Stimulated activated CD8-positive, alpha-beta memory T cell treated with anti-CD3 and anti-CD28 coated beads, Interleukin-4, amount 100 ng/mL, for 4 hours (primary cell): ENCODE data around the gene DDX47.

Experiments
- DNase-seq, 2 donors: peaks; one replicate each; pipeline ENCODE4 v3.0.0-alpha.2; 2020; ENCODE audit warnings: low read depth in 2 of 2, low spot score in 1 of 2

DDX47 gene

GRCh38 chr12:12813120-12814101 lies at the start of gene DDX47:
Gene DDX47, plus strand, starts transcription at chr12:12813346. Its CDS starts 22 bp downstream, at chr12:12813368.
- DNase-seq: peak; percentile 92 to 98

- no peak for DNase-seq
Measured at GRCh38 chr12:12764824-12765223, 48.3 kb upstream of the DDX47 start.

GRCh38 chr12:12770262-12770661 lies 42.9 kb upstream of the DDX47 start:
- DNase-seq: no peak

DNA sequence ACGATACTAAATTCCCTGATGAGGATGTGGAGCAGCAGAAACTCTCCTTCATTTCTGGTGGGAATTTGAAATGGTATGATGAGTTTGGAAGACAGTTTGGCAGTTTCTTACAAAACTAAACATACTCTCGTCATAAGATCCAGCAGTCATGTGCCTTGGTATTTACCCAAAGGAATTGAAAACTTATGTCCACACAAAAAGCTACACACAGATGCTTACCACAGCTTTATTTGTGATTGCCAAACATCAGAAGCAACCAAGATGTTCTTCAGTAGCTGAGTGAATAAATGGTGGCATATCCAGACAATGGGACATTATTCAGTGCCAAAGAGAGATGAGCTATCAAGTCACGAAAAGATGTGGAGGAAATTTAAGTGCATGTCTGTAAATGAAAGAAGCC lies 38.4 kb upstream of the DDX47 start:
- no peak for DNase-seq

GRCh38 chr12:12776261-12776660 lies 36.9 kb upstream of the DDX47 start:
- no peak for DNase-seq

- DNase-seq: no peak
Measured at GRCh38 chr12:12777092-12777491, 36.1 kb upstream of the DDX47 start.

GRCh38 chr12:12779007-12779406 lies 34.1 kb upstream of the DDX47 start:
- DNase-seq: no peak

DNA sequence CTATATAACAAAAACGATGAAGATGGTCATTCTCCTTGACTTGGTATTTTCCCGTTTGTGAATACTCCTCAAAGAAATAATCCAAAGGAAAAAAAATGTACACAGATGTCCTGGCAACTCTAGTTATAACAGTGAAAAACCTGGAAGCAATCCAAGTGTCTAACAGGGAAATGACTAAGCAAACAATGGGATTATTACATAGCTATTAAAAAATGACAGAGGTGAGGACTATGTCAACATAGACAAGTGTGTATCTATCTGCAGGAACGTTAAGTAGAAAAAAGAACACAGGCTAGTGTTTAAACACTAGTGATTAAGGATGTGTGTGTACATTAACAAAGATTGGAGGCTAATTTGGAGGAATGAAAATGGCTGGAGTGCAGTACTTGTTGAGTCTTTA lies 33.6 kb upstream of the DDX47 start:
- no peak for DNase-seq

GRCh38 chr12:12784116-12784515 lies 29.0 kb upstream of the DDX47 start:
- no peak for DNase-seq

GRCh38 chr12:12784911-12785814 lies 28.0 kb upstream of the DDX47 start, which contains the start of gene APOLD1:
Gene APOLD1, plus strand, starts transcription at chr12:12785659. Its CDS starts 33 bp downstream, at chr12:12785692.
- DNase-seq: no peak

GRCh38 chr12:12786351-12786705 lies 26.8 kb upstream of the DDX47 start:
- DNase-seq: no peak

DNA sequence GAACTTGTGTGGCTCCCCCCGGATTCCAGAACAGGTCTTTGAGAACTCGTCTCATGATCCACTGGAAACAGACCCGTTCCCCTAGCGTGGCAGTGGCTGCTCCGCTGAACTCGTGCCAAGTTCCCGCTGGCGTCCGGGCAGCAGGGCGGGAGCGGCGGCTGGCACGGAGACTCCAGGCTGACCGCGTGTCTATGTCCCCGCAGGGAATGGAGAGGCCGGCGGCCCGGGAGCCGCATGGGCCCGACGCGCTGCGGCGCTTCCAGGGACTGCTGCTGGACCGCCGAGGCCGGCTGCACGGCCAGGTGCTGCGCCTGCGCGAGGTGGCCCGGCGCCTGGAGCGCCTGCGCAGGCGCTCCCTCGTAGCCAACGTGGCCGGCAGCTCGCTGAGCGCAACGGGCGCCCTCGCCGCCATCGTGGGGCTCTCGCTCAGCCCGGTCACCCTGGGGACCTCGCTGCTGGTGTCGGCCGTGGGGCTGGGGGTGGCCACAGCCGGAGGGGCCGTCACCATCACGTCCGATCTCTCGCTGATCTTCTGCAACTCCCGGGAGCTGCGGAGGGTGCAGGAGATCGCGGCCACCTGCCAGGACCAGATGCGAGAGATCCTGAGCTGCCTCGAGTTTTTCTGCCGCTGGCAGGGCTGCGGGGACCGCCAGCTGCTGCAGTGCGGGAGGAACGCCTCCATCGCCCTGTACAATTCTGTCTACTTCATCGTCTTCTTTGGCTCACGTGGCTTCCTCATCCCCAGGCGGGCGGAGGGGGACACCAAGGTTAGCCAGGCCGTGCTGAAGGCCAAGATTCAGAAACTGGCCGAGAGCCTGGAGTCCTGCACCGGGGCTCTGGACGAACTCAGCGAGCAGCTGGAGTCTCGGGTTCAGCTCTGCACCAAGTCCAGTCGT lies 26.2 kb upstream of the DDX47 start:
- peak; percentile 31 to 57 for DNase-seq

- DNase-seq: no peak
Measured at GRCh38 chr12:12788131-12788530, 25.0 kb upstream of the DDX47 start.

DNA sequence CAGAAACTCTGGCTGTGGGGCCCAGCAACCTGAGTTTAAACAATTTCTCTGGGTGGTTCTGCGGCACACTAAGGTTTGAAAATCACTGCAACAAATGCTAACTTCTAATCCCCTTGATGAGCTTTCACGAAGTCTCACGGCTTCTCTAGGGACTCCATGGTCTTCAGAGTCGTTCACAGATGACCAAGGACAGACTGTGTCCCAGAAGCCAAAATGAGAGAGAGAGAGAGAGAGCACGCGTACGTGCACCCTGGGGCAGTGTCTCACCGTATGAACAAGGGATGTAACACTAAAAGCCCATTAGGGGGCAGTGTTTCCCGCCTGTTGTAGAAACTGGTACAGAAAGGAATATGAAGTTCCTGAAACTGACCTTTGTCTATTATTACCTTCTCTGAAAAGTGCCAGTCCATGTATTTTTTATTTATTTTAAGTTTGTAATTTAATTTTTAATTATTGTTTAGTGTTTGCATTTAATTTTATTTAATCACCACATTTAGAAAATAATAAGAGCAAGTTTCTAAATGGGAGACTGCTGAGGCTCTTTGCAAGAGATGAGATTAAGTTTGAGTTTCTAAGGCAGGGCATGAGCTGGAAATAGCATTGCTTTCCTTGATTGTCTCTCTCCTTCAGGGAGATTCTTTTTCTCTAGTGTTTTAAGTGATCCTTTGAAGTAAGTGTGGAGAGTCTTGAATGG lies 24.3 kb upstream of the DDX47 start:
- peak; percentile 26 to 28 for DNase-seq

GRCh38 chr12:12790956-12791355 lies 22.2 kb upstream of the DDX47 start:
- DNase-seq: no peak

DNA sequence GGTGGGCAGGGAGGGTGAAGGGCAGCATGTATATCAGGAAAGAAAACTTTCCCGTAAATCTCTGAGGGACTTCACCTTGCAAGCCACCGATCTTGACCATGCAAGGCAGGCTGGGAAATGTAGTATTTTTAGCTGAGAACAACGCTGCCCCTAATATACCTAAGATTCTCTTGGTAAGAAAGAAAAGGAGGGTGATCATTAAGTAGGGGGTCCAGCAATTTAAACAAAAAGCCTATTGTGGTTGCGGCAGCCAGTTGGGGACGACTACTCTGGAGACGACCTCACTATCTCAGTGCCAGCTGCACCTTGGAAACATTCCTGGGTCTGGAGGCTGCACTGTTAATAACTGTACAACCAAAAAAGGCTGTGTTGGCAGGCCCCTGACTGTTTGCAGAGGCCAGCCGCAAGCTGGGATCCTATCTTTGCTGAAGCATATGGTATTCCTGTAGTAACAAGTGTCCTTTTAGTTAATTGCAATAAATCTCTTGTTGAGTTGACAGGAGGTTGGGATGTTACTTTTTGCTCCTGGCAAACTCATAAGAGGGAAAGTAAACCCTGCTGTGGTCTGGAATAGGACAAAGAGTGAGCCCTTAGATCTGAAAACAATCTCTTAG lies 21.3 kb upstream of the DDX47 start:
- no peak for DNase-seq

GRCh38 chr12:12792421-12792820 lies 20.7 kb upstream of the DDX47 start:
- DNase-seq: no peak

GRCh38 chr12:12794686-12795085 lies 18.5 kb upstream of the DDX47 start:
- no peak for DNase-seq

- no peak for DNase-seq
Measured at GRCh38 chr12:12796171-12796570, 17.0 kb upstream of the DDX47 start.
